Astrocyte (in vitro differentiated cells and primary cell): ENCODE measurements around the gene DPCD.

Source experiments
- EZH2 ChIP-seq: IDR thresholded peaks from 2 replicates; pipeline ENCODE4 v1.6.1; 2012; ENCODE audit warnings: mild to moderate bottlenecking, low read length, inconsistent platforms; ENCODE audit not compliant: insufficient read depth
- TF ChIP-seq, protein P1 (sequence below): IDR thresholded peaks from 2 replicates; pipeline ENCODE4 v1.5.1; 2011; ENCODE audit warnings: low read depth, mild to moderate bottlenecking, inconsistent platforms, low read length, moderate library complexity; ENCODE audit not compliant: insufficient read depth

DNA sequence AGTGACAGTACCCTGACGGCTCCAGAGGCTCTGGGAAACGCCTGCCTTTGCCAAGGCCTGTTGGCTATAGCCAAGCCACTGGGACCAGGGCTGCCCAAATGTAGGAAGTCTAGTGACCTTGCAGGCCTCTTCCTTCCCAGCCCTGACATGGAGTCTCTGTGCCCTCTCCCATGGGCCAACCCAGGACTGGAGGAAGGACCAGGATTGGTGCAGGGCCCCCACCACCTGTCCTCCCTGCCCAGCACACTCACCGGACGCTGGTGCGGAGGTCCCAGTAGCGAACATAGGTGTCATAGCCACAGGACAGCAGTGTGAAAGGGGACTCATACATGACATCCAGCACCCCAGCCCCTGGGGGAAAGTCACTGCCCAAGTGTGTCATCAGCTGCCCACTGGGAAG is 24.0 kb downstream of the DPCD start:
- TF ChIP-seq, protein P1, sequence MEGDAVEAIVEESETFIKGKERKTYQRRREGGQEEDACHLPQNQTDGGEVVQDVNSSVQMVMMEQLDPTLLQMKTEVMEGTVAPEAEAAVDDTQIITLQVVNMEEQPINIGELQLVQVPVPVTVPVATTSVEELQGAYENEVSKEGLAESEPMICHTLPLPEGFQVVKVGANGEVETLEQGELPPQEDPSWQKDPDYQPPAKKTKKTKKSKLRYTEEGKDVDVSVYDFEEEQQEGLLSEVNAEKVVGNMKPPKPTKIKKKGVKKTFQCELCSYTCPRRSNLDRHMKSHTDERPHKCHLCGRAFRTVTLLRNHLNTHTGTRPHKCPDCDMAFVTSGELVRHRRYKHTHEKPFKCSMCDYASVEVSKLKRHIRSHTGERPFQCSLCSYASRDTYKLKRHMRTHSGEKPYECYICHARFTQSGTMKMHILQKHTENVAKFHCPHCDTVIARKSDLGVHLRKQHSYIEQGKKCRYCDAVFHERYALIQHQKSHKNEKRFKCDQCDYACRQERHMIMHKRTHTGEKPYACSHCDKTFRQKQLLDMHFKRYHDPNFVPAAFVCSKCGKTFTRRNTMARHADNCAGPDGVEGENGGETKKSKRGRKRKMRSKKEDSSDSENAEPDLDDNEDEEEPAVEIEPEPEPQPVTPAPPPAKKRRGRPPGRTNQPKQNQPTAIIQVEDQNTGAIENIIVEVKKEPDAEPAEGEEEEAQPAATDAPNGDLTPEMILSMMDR: no peak
- no peak for TF ChIP-seq EZH2
